Measurements from ENCODE around the gene COL15A1. TPM values are rescaled to one million over a fixed set of nuclear protein-coding genes. Genes with fewer than 3 reads are reported as not detected.

COL15A1 gene
- total RNA-seq, 1 experiment from 2014 or later, result 7.6 TPM

DNA sequence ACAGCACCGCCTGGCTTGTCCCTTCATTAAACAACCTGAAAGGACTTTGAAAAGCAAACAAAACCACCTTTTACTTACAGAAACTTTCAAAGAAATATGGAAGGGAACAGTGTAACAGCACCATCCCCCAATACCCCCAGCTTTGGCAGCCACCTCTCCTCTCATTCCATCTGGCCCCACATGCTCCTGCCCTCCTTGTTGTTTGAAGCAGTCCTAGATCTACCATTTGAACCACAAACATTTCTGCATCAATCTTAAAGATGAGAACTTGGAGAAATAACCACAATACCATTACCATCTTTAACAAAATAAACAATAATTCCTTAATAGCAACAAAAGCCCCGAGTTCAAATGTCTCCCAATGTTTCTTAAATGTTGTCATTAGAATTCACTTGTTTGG lies 17.8 kb upstream of the COL15A1 start:
- Histone ChIP-seq H3K9me3 (replicated peaks) (no peaks in the 10 kb centered on the region), H3K27ac (no peak overlapping the region), H3K4me1 (peaks cover 31% of the 10 kb centered on the region), H3K27me3 (no peaks in the 10 kb centered on the region), H3K4me3 (no peak overlapping the region), H3K36me3 (no peaks in the 10 kb centered on the region)
- no peak for DNase-seq

DNA sequence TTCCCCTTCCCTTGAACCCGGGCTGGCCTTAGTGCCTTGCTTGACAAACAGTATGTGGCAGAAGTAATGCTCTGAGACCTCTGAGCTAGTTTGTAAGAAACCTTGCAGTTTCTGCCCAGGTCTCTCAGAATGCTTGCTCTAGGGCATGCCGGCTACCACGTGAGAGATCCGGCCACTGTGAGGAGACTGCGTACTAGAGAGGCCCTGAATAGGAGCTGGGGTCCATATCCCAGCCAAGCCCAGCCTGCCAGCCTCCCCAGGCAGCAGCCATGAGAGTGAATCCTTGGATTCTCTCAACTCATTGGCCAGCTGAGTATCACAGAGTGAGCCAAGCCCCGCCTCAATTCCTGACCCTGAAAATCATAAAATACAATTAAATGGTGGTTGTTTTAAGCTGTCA lies 16.0 kb upstream of the COL15A1 start:
- Histone ChIP-seq H3K9me3 (replicated peaks) (no peaks in the 10 kb centered on the region), H3K27me3 (no peaks in the 10 kb centered on the region), H3K27ac (no peak overlapping the region), H3K4me3 (no peak overlapping the region), H3K4me1 (peaks cover 30% of the 10 kb centered on the region), H3K36me3 (no peaks in the 10 kb centered on the region)
- DNase-seq, result no peak

DNA sequence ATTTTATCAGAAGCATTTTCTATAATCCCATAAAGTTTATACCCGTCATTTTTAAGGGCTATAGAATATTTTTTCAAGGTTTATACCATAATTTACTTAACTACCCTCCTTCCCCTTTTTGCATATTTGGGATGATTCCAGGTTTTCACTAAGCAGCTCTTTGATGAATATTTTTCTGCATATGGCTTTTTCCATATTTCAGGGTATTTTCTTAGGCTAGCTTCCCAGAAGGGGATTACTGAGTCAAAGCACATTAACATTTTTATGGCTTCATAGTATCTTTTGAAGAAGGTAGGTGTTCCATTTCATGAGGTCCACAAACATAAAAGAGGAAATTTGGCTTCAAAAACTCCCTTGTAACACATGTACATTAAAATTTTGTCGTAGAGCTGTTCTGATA lies 14.6 kb upstream of the COL15A1 start:
- Histone ChIP-seq H3K27ac (no peak overlapping the region), H3K9me3 (replicated peaks) (no peaks in the 10 kb centered on the region), H3K4me1 (peaks cover 19% of the 10 kb centered on the region), H3K4me3 (no peak overlapping the region), H3K36me3 (no peaks in the 10 kb centered on the region), H3K27me3 (no peaks in the 10 kb centered on the region)
- DNase-seq, result peak in 1 of 2 experiments; percentile 64

DNA sequence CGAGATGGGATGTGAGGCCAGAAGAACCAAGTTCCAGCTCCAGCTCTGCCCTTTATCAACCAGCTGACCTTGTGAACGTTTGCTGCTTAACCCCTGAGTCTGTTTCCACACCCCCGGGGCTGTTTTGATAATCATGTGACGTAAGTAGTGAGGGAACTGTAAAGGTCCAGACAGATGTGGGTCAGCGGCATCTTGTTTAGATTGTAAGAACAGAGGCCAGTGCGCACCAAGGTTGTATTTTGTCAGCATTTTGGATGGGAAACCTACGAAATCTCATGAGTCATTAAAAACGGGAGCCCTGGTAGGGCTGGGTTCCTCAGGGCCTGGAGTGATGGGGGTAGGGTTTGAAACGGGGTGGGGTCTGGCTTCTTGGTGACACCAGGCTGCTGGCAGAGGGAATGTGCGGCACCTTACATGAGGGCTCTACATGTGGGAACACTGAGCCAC lies 13.8 kb upstream of the COL15A1 start:
- Histone ChIP-seq H3K4me3 (no peak overlapping the region), H3K4me1 (peaks cover 24% of the 10 kb centered on the region), H3K36me3 (no peaks in the 10 kb centered on the region), H3K9me3 (replicated peaks) (no peaks in the 10 kb centered on the region), H3K27me3 (no peaks in the 10 kb centered on the region), H3K27ac (no peak overlapping the region)
- no peak for DNase-seq

DNA sequence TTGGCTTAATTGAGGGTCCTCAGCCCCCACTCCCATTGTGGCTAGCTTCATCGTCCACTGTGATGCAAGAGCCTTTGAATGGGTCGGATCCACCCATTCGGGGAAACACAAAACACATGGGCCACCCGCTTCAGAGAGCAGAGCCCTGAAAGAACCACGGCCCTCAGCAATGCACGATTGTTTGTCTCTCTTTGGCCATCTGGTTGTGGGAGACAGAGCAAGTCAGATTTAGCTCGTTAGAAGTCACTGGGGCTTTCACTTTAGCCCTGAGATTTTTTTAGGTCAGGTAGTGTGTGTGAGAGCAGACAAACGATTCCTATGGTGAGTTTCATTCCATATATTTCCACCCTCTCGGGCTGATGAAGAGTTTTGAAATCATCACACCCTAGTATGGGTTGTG lies 12.9 kb upstream of the COL15A1 start:
- H3K9me3 ChIP-seq (replicated peaks), result no peaks in the 10 kb centered on the region
- H3K27me3 ChIP-seq, result no peaks in the 10 kb centered on the region
- no peak for DNase-seq
- no peak overlapping the region for H3K4me3 ChIP-seq
- no peaks in the 10 kb centered on the region for H3K36me3 ChIP-seq
- H3K4me1 ChIP-seq, result peaks cover 33% of the 10 kb centered on the region
- H3K27ac ChIP-seq, result no peak overlapping the region

DNA sequence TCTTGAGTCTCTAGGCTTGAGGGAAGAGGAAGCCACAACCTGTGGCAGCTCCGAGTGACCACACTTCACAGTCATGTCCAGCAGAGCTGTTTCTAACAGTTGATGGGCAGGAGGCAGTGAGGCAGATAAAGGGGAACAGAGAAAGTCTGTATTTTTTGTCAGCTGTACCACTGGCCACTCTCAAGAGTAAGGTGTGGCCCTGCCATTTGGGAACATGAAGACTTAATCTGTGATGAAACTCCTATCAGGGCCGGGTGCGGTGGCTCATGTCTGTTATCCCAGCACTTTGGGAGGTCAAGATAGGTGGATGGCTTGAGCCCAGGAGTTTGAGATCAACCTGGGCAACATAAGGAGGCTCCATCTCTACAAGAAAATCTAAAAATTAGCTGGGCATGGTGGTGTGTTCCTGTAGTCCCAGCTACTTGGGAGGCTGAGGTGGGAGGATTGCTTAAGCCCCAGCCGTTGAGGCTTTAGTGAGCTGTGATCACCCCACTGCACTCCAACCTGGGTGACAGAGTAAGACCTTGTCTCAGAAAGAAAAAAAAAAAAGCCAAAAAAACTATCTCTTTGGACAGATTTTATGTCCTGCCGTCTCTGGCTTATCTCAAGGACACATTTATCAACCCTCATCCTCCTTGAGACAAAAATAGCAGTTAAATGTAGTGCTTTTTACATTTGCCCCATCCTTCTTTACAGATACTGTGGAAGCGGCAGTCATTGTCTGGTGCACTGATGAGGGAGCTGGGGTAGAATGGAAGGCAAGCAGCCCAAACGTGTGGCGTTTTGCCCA lies 11.9 kb upstream of the COL15A1 start:
- H3K27ac ChIP-seq, result no peak overlapping the region
- H3K36me3 ChIP-seq, result no peaks in the 10 kb centered on the region
- no peak overlapping the region for H3K4me3 ChIP-seq
- DNase-seq, result no peak
- H3K9me3 ChIP-seq (replicated peaks), result no peaks in the 10 kb centered on the region
- peaks cover 35% of the 10 kb centered on the region for H3K4me1 ChIP-seq
- no peaks in the 10 kb centered on the region for H3K27me3 ChIP-seq

- Histone ChIP-seq H3K36me3 (no peaks in the 10 kb centered on the region), H3K27ac (no peak overlapping the region), H3K27me3 (no peaks in the 10 kb centered on the region), H3K4me3 (no peak overlapping the region), H3K9me3 (replicated peaks) (no peaks in the 10 kb centered on the region; the same call in 1 of the 2 replicates), H3K4me1 (peaks cover 31% of the 10 kb centered on the region)
- DNase-seq, result no peak
Observed at GRCh38 chr9:98933185-98933584, 10.5 kb upstream of the COL15A1 start.

DNA sequence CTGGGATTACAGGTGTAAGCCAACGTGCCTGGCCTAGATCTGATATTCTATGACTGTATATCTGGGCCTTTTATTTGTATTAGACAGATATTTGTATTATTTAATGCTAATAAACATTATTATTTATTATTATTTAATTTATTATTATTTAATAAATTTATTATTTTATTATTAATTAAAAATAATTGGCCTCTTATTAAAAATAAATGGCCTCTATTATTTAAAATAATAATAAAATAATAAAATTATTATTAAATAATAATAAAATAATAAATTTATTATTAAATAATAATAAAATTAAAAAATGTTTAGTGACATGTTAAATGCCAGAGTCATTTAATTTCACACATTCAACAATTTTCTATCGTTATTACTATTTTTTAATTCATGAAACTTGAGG lies 9.8 kb upstream of the COL15A1 start:
- Histone ChIP-seq H3K36me3 (no peaks in the 10 kb centered on the region), H3K4me3 (no peak overlapping the region), H3K27ac (no peak overlapping the region)

GRCh38 chr9:98935071-98935505 lies 8.6 kb upstream of the COL15A1 start:
- peak; percentile 80 to 87 for DNase-seq
- no peaks in the 10 kb centered on the region for H3K36me3 ChIP-seq
- no peaks in the 10 kb centered on the region; the same call in 1 of the 2 replicates for H3K9me3 ChIP-seq (replicated peaks)
- H3K27ac ChIP-seq, result peak overlapping the region; percentile 68
- H3K27me3 ChIP-seq, result no peaks in the 10 kb centered on the region
- H3K4me3 ChIP-seq, result peak overlapping the region; percentile 22; the same call in 1 of the 2 replicates
- H3K4me1 ChIP-seq, result peaks cover 17% of the 10 kb centered on the region

More for the DNA sequence above, 9.8 kb upstream of the COL15A1 start:
- no peaks in the 10 kb centered on the region for H3K27me3 ChIP-seq
- peaks cover 26% of the 10 kb centered on the region for H3K4me1 ChIP-seq
- DNase-seq, result no peak
- no peaks in the 10 kb centered on the region; the same call in 1 of the 2 replicates for H3K9me3 ChIP-seq (replicated peaks)

- H3K4me3 ChIP-seq, result no peak overlapping the region
- H3K9me3 ChIP-seq (replicated peaks), result no peaks in the 10 kb centered on the region; the same call in 1 of the 2 replicates
- no peak for DNase-seq
- H3K36me3 ChIP-seq, result no peaks in the 10 kb centered on the region
- H3K27ac ChIP-seq, result no peak overlapping the region
- H3K4me1 ChIP-seq, result peaks cover 13% of the 10 kb centered on the region
- H3K27me3 ChIP-seq, result peaks cover 10% of the 10 kb centered on the region; the same call in 1 of the 2 replicates
Observed at GRCh38 chr9:98940276-98940675, 3.4 kb upstream of the COL15A1 start.

GRCh38 chr9:98941946-98942523 lies 1.7 kb upstream of the COL15A1 start:
- Histone ChIP-seq H3K4me1 (peaks cover 6% of the 10 kb centered on the region; the same call in 1 of the 2 replicates), H3K36me3 (no peaks in the 10 kb centered on the region), H3K9me3 (replicated peaks) (no peaks in the 10 kb centered on the region; the same call in 1 of the 2 replicates), H3K27me3 (peaks cover 10% of the 10 kb centered on the region; the same call in 1 of the 2 replicates), H3K4me3 (no peak overlapping the region), H3K27ac (no peak overlapping the region)
- DNase-seq, result no peak

DNA sequence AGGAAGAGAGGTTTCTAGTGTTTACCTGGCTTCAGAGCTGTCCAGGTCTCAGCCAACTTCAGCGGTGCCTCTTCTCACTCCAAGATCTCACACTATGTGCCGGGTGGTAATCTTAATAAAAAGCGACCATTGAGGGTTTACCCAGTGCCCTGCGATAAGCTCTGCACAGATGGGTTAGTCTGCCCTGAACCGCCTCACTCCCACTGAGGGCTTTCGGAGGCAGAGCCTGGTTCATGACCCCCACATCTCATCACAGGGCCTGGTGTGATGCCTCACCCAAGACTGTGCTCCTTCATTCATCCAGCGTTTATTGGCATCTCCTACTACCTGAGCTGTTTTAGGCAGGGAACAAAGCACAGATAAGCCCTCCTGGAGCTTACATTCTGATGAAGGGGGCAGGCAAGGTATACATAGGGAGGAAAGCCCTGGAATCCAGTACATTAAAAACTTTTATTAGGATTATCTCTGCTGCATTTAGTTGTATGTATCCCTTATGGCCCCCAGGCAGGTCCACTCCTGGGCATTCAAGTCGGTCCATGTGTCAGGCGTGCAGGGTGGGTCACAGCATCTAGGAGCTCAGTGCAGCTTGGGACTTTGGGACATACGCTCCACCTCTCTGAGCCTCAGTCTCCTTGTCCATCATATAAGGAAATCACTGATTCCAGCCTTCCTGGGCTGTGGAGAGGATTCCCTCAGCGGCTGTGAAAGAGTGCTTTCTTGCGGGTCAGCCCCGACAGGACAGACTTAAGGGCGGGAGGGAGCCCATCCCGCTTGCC lies 613 bp upstream of the COL15A1 start:
- H3K27me3 ChIP-seq, result peaks cover 10% of the 10 kb centered on the region; the same call in 1 of the 2 replicates
- no peaks in the 10 kb centered on the region for H3K36me3 ChIP-seq
- H3K9me3 ChIP-seq (replicated peaks), result no peaks in the 10 kb centered on the region
- H3K4me1 ChIP-seq, result peaks cover 6% of the 10 kb centered on the region; the same call in 1 of the 2 replicates
- no peak for DNase-seq
- H3K4me3 ChIP-seq, result peak overlapping the region; percentile 57; the same call in 1 of the 2 replicates
- no peak overlapping the region for H3K27ac ChIP-seq

- Histone ChIP-seq H3K27me3 (peaks cover 10% of the 10 kb centered on the region; the same call in 1 of the 2 replicates), H3K27ac (no peak overlapping the region), H3K36me3 (no peaks in the 10 kb centered on the region), H3K9me3 (replicated peaks) (no peaks in the 10 kb centered on the region), H3K4me1 (peaks cover 6% of the 10 kb centered on the region; the same call in 1 of the 2 replicates), H3K4me3 (peak overlapping the region; percentile 57)
- no peak for DNase-seq
Observed at GRCh38 chr9:98944057-98944733, 488 bp downstream of the COL15A1 start.

GRCh38 chr9:98944734-98945074 lies 997 bp downstream of the COL15A1 start:
- peaks cover 6% of the 10 kb centered on the region; the same call in 1 of the 2 replicates for H3K4me1 ChIP-seq
- no peaks in the 10 kb centered on the region for H3K36me3 ChIP-seq
- H3K27me3 ChIP-seq, result peaks cover 10% of the 10 kb centered on the region; the same call in 1 of the 2 replicates
- peaks cover 2% of the 10 kb centered on the region; the same call in 1 of the 2 replicates for H3K9me3 ChIP-seq (replicated peaks)
- H3K4me3 ChIP-seq, result no peak overlapping the region
- no peak for DNase-seq
- H3K27ac ChIP-seq, result no peak overlapping the region

All from SJCRH30 (cell line).